H9 (cell line): ENCODE measurements around the gene NAGLU. TPM values are rescaled to one million over a fixed set of nuclear protein-coding genes. Genes with fewer than 3 reads are reported as not detected.

ENCODE experiments used
- DNase-seq: peaks from one replicate; pipeline ENCODE4 v3.0.0-alpha.2; 2017
- H2AFZ ChIP-seq: one replicate; pipeline ENCODE4 v1.6.1; 2013; ENCODE audit warnings: mild to moderate bottlenecking, low read length, control low read depth, moderate library complexity
- H2AK5ac ChIP-seq: 2 replicates; pipeline ENCODE4 v1.6.1; 2013; ENCODE audit warnings: low read length, control low read depth, mixed read lengths; ENCODE audit not compliant: insufficient read length
- H2BK120ac ChIP-seq: one replicate; pipeline ENCODE4 v1.6.1; 2013; ENCODE audit warnings: low read depth, mild to moderate bottlenecking, low read length, control low read depth, inconsistent platforms; ENCODE audit not compliant: poor library complexity, severe bottlenecking
- H2BK12ac ChIP-seq: 2 replicates; pipeline ENCODE4 v1.6.1; 2013; ENCODE audit warnings: low read length, control low read depth, mixed read lengths, low read depth; ENCODE audit not compliant: insufficient read length
- H2BK15ac ChIP-seq: 2 replicates; pipeline ENCODE4 v1.6.1; 2013; ENCODE audit warnings: low read depth, low read length, control low read depth
- H2BK20ac ChIP-seq: one replicate; pipeline ENCODE4 v1.6.1; 2013; ENCODE audit warnings: low read depth, mild to moderate bottlenecking, low read length, control low read depth, inconsistent platforms; ENCODE audit not compliant: poor library complexity, severe bottlenecking
- H2BK5ac ChIP-seq: 2 replicates; pipeline ENCODE4 v1.6.1; 2013; ENCODE audit warnings: low read length, control low read depth, mixed read lengths; ENCODE audit not compliant: insufficient read length
- H3K14ac ChIP-seq: 2 replicates; pipeline ENCODE4 v1.6.1; 2013; ENCODE audit warnings: low read length, control low read depth; ENCODE audit not compliant: insufficient read depth
- H3K18ac ChIP-seq: 2 replicates; pipeline ENCODE4 v1.6.1; 2013; ENCODE audit warnings: low read depth, mild to moderate bottlenecking, mixed read lengths, low read length, control low read depth; ENCODE audit not compliant: insufficient read length
- H3K23ac ChIP-seq: 2 replicates; pipeline ENCODE4 v1.6.1; 2013; ENCODE audit warnings: low read length, control low read depth, mixed read lengths, low read depth; ENCODE audit not compliant: insufficient read length
- H3K23me2 ChIP-seq: 2 replicates; pipeline ENCODE4 v1.6.1; 2013; ENCODE audit warnings: low read depth, mild to moderate bottlenecking, mixed read lengths, low read length, control low read depth; ENCODE audit not compliant: insufficient read length, poor library complexity, severe bottlenecking
- H3K27ac ChIP-seq: 2 replicates; pipeline ENCODE4 v1.5.1; 2013; ENCODE audit warnings: low read length, control low read depth, mixed read lengths, low read depth; ENCODE audit not compliant: insufficient read length
- H3K27me3 ChIP-seq: 2 replicates; pipeline ENCODE4 v1.6.1; 2013; ENCODE audit warnings: low read length, control low read depth, inconsistent platforms; ENCODE audit not compliant: insufficient read depth
- H3K4ac ChIP-seq: 2 replicates; pipeline ENCODE4 v1.6.1; 2013; ENCODE audit warnings: low read depth, mild to moderate bottlenecking, control low read depth, inconsistent platforms, low read length, moderate library complexity
- H3K4me1 ChIP-seq: 2 replicates; pipeline ENCODE4 v1.6.1; 2013; ENCODE audit warnings: low read length, control low read depth, inconsistent platforms; ENCODE audit not compliant: insufficient read depth
- H3K4me2 ChIP-seq: 2 replicates; pipeline ENCODE4 v1.6.1; 2013; ENCODE audit warnings: low read length, control low read depth, mixed read lengths; ENCODE audit not compliant: insufficient read length, insufficient read depth
- H3K56ac ChIP-seq: 2 replicates; pipeline ENCODE4 v1.6.1; 2013; ENCODE audit warnings: low read depth, mild to moderate bottlenecking, mixed read lengths, low read length, control low read depth; ENCODE audit not compliant: insufficient read length
- H3K79me1 ChIP-seq: 2 replicates; pipeline ENCODE4 v1.6.1; 2013; ENCODE audit warnings: low read depth, mild to moderate bottlenecking, moderate library complexity, low read length, control low read depth, inconsistent platforms; ENCODE audit not compliant: insufficient read depth, poor library complexity, severe bottlenecking
- H3K79me2 ChIP-seq: 2 replicates; pipeline ENCODE4 v1.6.1; 2013; ENCODE audit warnings: low read length, control low read depth, inconsistent platforms; ENCODE audit not compliant: insufficient read depth
- H3K9ac ChIP-seq: 2 replicates; pipeline ENCODE4 v1.6.1; 2013; ENCODE audit warnings: low read length, control low read depth, mixed read lengths; ENCODE audit not compliant: insufficient read length; ENCODE audit errors: extremely low read depth
- H3K9me3 ChIP-seq: one replicate; pipeline ENCODE4 v1.6.1; 2013; ENCODE audit warnings: low read depth, low read length, inconsistent platforms; ENCODE audit not compliant: control insufficient read depth
- H3T11ph ChIP-seq: one replicate; pipeline ENCODE4 v1.6.1; 2013; ENCODE audit warnings: mild to moderate bottlenecking, low read length, control low read depth, inconsistent platforms
- H4K20me1 ChIP-seq: one replicate; pipeline ENCODE4 v1.6.1; 2013; ENCODE audit not compliant: control insufficient read depth, insufficient read length, insufficient read depth
- H4K5ac ChIP-seq: 2 replicates; pipeline ENCODE4 v1.6.1; 2013; ENCODE audit warnings: low read depth, mild to moderate bottlenecking, mixed read lengths, low read length, control low read depth; ENCODE audit not compliant: insufficient read length
- H4K8ac ChIP-seq: replicated peaks from 2 replicates; pipeline ENCODE4 v1.6.1; 2013; ENCODE audit warnings: low read length, control low read depth, mixed read lengths, low read depth; ENCODE audit not compliant: insufficient read length
- H4K91ac ChIP-seq: 2 replicates; pipeline ENCODE4 v1.6.1; 2013; ENCODE audit warnings: low read depth, mild to moderate bottlenecking, moderate library complexity, mixed read lengths, low read length, control low read depth; ENCODE audit not compliant: insufficient read length
- H3K27ac Mint-ChIP-seq, 3 experiments: 2 replicates in 2 of 3; 3 replicates in 1 of 3; pipeline ENCODE4 v1.8.0; 2020 to 2021; ENCODE audit warnings: mixed read lengths in 3 of 3, mild to moderate bottlenecking in 1 of 3, moderate library complexity in 1 of 3
- H3K27me3 Mint-ChIP-seq: 2 replicates; pipeline ENCODE4 v1.8.0; 2021; ENCODE audit warnings: low read depth, mild to moderate bottlenecking, moderate library complexity, mixed read lengths
- H3K36me3 Mint-ChIP-seq, 3 experiments: 2 replicates in 2 of 3; 3 replicates in 1 of 3; pipeline ENCODE4 v1.8.0; 2020 to 2021; ENCODE audit warnings: low read depth in 3 of 3, mixed read lengths in 3 of 3; ENCODE audit not compliant: insufficient read depth in 1 of 3
- H3K4me1 Mint-ChIP-seq, 2 experiments: 2 replicates each; pipeline ENCODE4 v1.8.0; 2020; ENCODE audit warnings: mixed read lengths in 2 of 2
- H3K4me3 Mint-ChIP-seq, 2 experiments: 2 replicates in 1 of 2; 3 replicates in 1 of 2; pipeline ENCODE4 v1.8.0; 2020 to 2021; ENCODE audit warnings: mild to moderate bottlenecking in 2 of 2, mixed read lengths in 2 of 2, moderate library complexity in 1 of 2
- H3K9me3 Mint-ChIP-seq, 2 experiments: 2 replicates in 1 of 2; 3 replicates in 1 of 2; pipeline ENCODE4 v1.8.0; 2020; ENCODE audit warnings: mild to moderate bottlenecking in 2 of 2, mixed read lengths in 2 of 2, moderate library complexity in 1 of 2
- CTCF ChIP-seq: fragments of 200-600 bp; sonication (generic); conservative IDR thresholded peaks from 3 replicates; pipeline ENCODE4 v1.8.0; 2021; ENCODE audit warnings: antibody characterized with exemption, mild to moderate bottlenecking
- WGBS: extraction: QIAGEN DNeasy Blood & Tissue Kit; methylation state at CpG from one replicate; pipeline ENCODE4 v1.1.7; 2013; ENCODE audit warnings: missing lambda C conversion rate, low lambda C conversion rate, mixed read lengths; ENCODE audit not compliant: insufficient read length; ENCODE audit errors: extremely low coverage; 5-methylcytosine and 5-hydroxymethylcytosine counted together
- total RNA-seq: library from RNA; stranded (reverse); gene quantifications from 2 replicates; pipeline ENCODE4 v1.2.1, GENCODE V29; 2021

NAGLU gene
- total RNA-seq, 1 experiment from 2014 or later = 23.5 TPM

- Mint-ChIP-seq H3K27ac (no peak overlapping the region), H3K4me1 (peaks cover 4 to 16% of the 10 kb centered on the region in 2 experiments), H3K27me3 (peaks cover 9% of the 10 kb centered on the region; the same call in 1 of the 2 replicates), H3K9me3 (no peaks in the 10 kb centered on the region), H3K4me3 (peak overlapping the region; percentile 56 to 70), H3K36me3 (peaks cover 0 to 5% (median 2%) of the 10 kb centered on the region in 3 experiments; a peak in 2 of 7 replicates)
- Histone ChIP-seq H4K8ac (no peak overlapping the region), H2BK5ac (no peak overlapping the region), H3T11ph (no peak overlapping the region), H3K79me2 (no peaks in the 10 kb centered on the region), H4K5ac (no peak overlapping the region), H3K9me3 (no peaks in the 10 kb centered on the region), H2AFZ (no peak overlapping the region), H3K79me1 (no peaks in the 10 kb centered on the region), H3K14ac (peak overlapping the region; percentile 85), H3K56ac (no peak overlapping the region), H3K27ac (no peak overlapping the region), H3K27me3 (no peaks in the 10 kb centered on the region), H2BK12ac (no peak overlapping the region), H3K18ac (no peak overlapping the region), H4K20me1 (no peaks in the 10 kb centered on the region), H4K91ac (no peak overlapping the region), H3K9ac (peak overlapping the region; percentile 20), H3K4me2 (peak overlapping the region; percentile 49), H2BK120ac (no peak overlapping the region), H3K4ac (no peak overlapping the region), H3K23ac (no peak overlapping the region), H2AK5ac (no peak overlapping the region), H3K23me2 (peaks cover 13% of the 10 kb centered on the region), H2BK15ac (no peak overlapping the region), H3K4me1 (no peaks in the 10 kb centered on the region), H2BK20ac (no peak overlapping the region)
- DNase-seq = peak; percentile 97
- no CpG with 5 or more reads among the region's 74 CpGs for WGBS
- peak; percentile 76 for TF ChIP-seq CTCF
Observed at GRCh38 chr17:42548070-42548837, 12.2 kb downstream of the NAGLU start.
